ENCODE data around the gene RGS19. TPM values are rescaled to one million over a fixed set of nuclear protein-coding genes. Genes with fewer than 3 reads are reported as not detected.

The RGS19 gene
- total and polyA plus RNA-seq, 8 donors, result 3.2 to 11.9 (median 5.7) TPM

DNA sequence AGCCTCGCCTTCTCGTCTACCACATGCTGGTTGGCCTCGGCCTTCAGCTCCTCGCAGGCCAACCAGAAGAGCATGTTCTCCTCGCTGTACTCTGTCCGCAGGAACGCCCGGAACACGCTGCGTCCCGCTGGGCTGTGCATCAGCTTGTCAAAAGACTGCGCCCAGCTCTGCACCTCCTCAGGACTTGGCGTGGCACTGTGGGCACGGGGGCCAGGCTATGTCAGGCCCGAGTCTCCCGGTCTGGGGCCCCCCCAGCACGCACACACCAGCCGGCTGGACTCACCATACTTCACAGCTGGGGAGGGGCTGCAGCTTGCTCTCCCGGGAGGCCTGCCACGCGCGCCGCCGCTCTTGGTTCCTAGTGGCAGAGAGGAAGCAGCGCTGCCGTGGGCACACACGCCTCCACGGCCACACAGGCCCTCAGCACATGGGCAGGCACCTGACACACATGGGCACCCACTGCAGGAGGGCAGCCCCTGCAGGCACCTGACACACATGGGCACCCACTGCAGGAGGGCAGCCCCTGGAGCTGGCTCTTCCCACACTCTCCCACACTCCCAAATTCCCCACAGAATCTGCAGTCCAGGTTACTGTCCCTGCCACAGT, 5.0 kb downstream of the RGS19 start:
- DNase-seq (no peak), FAIRE-seq (no peak), ATAC-seq (no peak)
- Histone ChIP-seq H3K27me3 (no peaks in the 10 kb centered on the region), H3K36me3 (no peaks in the 10 kb centered on the region), H3K27ac (no peak overlapping the region), H3K4me1 (peaks cover 0 to 10% (median 6%) of the 10 kb centered on the region in 3 donors), H3K4me3 (no peak overlapping the region), H3K9me3 (no peaks in the 10 kb centered on the region)
- 91 to 93% methylated on average over 28 of the region's 28 CpGs for WGBS, 2 donors
- intact Hi-C loops (cut with DNase I), result no loop called here
- TF ChIP-seq, protein P1, sequence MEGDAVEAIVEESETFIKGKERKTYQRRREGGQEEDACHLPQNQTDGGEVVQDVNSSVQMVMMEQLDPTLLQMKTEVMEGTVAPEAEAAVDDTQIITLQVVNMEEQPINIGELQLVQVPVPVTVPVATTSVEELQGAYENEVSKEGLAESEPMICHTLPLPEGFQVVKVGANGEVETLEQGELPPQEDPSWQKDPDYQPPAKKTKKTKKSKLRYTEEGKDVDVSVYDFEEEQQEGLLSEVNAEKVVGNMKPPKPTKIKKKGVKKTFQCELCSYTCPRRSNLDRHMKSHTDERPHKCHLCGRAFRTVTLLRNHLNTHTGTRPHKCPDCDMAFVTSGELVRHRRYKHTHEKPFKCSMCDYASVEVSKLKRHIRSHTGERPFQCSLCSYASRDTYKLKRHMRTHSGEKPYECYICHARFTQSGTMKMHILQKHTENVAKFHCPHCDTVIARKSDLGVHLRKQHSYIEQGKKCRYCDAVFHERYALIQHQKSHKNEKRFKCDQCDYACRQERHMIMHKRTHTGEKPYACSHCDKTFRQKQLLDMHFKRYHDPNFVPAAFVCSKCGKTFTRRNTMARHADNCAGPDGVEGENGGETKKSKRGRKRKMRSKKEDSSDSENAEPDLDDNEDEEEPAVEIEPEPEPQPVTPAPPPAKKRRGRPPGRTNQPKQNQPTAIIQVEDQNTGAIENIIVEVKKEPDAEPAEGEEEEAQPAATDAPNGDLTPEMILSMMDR (IDR thresholded peaks at IDR 0.05), result no peak

DNA sequence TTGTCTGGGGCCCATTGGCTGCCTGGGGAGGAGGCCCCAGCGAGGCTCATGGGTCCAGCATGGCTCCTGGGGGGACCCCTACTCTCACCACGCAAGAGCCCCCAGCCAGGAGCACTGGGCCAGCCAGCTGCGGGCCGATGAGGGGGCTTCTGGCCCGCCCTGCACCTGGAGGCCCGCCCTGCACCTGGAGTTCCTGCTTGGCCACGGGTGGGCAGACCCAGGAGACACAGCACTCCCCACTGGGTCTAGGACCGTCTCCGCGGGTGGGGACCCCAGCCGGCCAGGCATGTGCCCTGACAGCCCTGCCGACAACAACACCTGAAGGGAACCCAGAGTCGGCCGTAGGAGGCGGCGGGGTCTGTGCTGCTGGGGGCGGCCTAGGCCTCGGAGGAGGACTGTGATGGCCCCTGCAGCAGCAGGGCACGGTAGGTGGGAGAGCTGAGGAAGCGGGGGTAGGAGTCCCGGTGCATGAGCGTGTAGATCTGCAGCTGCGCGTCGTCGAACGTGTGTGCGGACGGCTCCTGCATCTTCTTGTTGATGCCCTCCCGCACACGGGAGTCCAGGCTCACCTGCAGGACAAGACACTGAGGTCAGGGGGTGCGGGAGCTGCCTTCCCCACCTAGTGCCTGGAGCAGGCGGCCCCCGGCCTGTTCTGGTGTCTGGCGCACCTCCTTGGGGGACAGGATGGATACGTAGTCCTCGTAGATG, 5.7 kb downstream of the RGS19 start:
- intact Hi-C loops (cut with DNase I), result no loop called here
- FAIRE-seq, result no peak
- no peak for DNase-seq

DNA sequence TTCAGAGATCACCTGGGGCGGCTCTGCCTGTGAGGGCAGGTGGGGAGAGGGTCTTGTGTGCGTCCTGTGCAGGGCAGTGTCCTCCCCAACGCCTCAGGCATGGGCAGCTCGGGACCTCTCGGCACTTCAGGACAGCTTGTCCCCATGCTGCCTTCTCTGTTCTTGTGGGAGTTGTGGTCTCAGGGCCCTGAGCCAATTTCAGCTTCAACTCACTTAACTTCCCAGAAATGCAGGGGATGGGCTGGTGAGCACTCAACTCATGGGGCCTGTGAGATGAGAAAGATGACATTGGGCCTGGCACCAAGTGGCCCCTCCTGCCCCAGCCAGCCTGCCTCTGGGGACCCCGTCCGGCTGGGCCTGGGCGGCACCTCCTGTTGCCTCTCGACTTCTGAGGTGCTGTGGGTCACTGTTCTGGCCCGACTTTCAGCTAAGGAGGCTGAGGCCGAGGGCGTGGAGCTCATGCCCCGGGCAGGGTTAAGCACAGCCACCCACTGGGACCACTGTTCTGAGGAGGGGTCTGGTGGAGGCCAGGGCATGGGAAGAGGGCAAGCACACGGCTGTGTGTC, 6.7 kb downstream of the RGS19 start:
- intact Hi-C loops (cut with DNase I), result no loop called here
- WGBS, 2 donors, result 79 to 81% methylated on average over 14 of the region's 14 CpGs
- no peaks in the 10 kb centered on the region for H3K27me3 ChIP-seq
- no peak for DNase-seq
- no peaks in the 10 kb centered on the region for H3K36me3 ChIP-seq
- TF ChIP-seq, protein P1 (IDR thresholded peaks at IDR 0.05), result no peak
- H3K9me3 ChIP-seq, result no peaks in the 10 kb centered on the region
- no peak overlapping the region for H3K4me3 ChIP-seq
- ATAC-seq, result no peak
- H3K4me1 ChIP-seq, result no peaks in the 10 kb centered on the region
- no peak for FAIRE-seq
- no peak overlapping the region for H3K27ac ChIP-seq

More for the DNA sequence above, 5.7 kb downstream of the RGS19 start:
- no peaks in the 10 kb centered on the region for H3K9me3 ChIP-seq
- no peak overlapping the region for H3K4me3 ChIP-seq
- H3K36me3 ChIP-seq, result no peaks in the 10 kb centered on the region
- 91 to 95% methylated on average over 33 to 37 of the region's 37 CpGs for WGBS, 2 donors
- H3K4me1 ChIP-seq, result peaks cover 0 to 4% (median 0%) of the 10 kb centered on the region in 3 donors
- no peak overlapping the region for H3K27ac ChIP-seq
- ATAC-seq, result no peak
- no peaks in the 10 kb centered on the region for H3K27me3 ChIP-seq
- TF ChIP-seq, protein P1 (IDR thresholded peaks at IDR 0.05), result no peak

DNA sequence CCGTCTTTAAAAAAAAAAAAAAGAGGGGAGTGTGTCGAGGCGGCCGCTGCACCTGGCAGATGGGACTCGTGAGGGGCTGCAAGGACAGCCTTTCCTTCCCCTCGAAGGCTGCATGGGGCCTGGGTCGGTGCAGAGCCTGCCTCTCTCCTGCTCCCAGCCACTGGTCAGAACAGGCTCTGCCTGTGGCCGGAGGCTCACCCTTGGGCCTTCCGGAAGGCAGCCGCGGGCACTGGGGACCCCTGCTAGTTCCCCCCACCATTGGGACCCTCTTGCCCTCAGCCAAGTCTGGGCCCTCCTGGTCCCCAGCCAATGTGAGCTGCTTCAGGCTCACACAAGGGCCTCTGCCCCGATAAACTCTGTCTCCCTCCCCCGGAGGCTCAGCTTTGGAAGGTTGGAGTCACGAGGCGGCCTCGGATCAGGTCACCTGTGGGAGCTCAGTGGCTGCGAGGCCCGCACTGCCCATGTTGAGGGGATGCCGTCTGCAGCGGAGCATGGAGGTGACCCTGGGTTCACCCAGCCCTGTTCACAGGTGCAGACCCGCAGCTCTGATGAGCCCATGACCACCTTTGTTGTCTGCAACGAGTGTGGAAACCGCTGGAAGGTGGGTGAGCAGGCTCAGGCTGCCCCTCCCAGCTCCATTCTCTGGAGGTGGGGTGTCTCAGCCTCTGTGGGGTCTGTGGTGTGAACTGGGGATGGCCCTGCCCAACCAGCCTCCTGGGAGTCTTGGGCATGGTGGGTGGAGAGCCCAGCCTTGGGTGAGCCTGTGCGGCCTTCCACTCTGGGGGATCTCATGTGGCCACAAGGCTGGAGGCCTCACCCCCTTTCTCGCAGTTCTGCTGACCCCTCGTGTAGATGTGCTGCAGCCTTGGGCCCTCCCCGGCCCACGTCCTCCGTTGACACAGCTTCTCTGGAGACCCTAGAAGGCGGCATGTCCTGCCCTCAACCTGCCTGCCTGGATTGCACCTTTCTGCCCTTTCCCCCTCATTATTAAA, 7.7 kb downstream of the RGS19 start:
- no peak overlapping the region for H3K4me3 ChIP-seq
- no peaks in the 10 kb centered on the region for H3K9me3 ChIP-seq
- no peaks in the 10 kb centered on the region for H3K27me3 ChIP-seq
- no peaks in the 10 kb centered on the region for H3K4me1 ChIP-seq
- no peaks in the 10 kb centered on the region for H3K36me3 ChIP-seq
- DNase-seq, result no peak
- intact Hi-C loops (cut with DNase I), result no loop called here
- TF ChIP-seq, protein P1 (IDR thresholded peaks at IDR 0.05), result no peak
- FAIRE-seq, result no peak
- no peak overlapping the region for H3K27ac ChIP-seq
- ATAC-seq, result no peak
- 85% methylated on average over 30 of the region's 30 CpGs for WGBS, 2 donors
